Naive thymus-derived CD4-positive, alpha-beta T cell (primary cell): ENCODE data around the gene STK32C. TPM values are rescaled to one million over a fixed set of nuclear protein-coding genes. Genes with fewer than 3 reads are reported as not detected.

Source experiments
- ATAC-seq: fragments of 150-1000 bp; cut with Tn5 transposase; 2 replicates; pipeline ENCODE4 v1.10.0; 2021; ENCODE audit warnings: mild to moderate bottlenecking, moderate library complexity
- CTCF ChIA-PET: fragments of 350-600 bp; sonication (Branson Sonifier 250); formaldehyde crosslinking; loops from one replicate; lab custom pipeline; 2021; ENCODE audit warnings: antibody characterized with exemption; lab: Charles Lee
- POLR2A ChIA-PET: fragments of 350-600 bp; sonication (Branson Sonifier 250); formaldehyde crosslinking; loops from one replicate; lab custom pipeline; 2021; ENCODE audit warnings: antibody characterized with exemption, inconsistent platforms; lab: Charles Lee
- DNase-seq, 9 donors: peaks; one replicate each; pipeline versions ENCODE4 v3.0.0 to v3.0.0-alpha.2; 2020 to 2022; ENCODE audit warnings: mixed read lengths in 1 of 9
- H3K27ac ChIP-seq: one replicate; pipeline ENCODE4 v1.7.0; 2013; ENCODE audit warnings: mild to moderate bottlenecking, low read depth, low read length, moderate library complexity
- H3K27me3 ChIP-seq, 2 donors: one replicate each; pipeline ENCODE4 v1.7.0; 2013; ENCODE audit warnings: low read length in 2 of 2, mild to moderate bottlenecking in 2 of 2, moderate library complexity in 2 of 2; ENCODE audit not compliant: control insufficient read depth in 2 of 2, insufficient read depth in 2 of 2
- H3K36me3 ChIP-seq, 3 experiments: 1 replicate in 2 of 3; 2 replicates in 1 of 3; pipeline ENCODE4 v1.7.0; 2013; ENCODE audit warnings: low read length in 3 of 3, mild to moderate bottlenecking in 3 of 3, moderate library complexity in 1 of 3; ENCODE audit not compliant: insufficient read depth in 3 of 3, control insufficient read depth in 2 of 3
- H3K4me1 ChIP-seq, 2 donors: one replicate each; pipeline ENCODE4 v1.7.0; 2013; ENCODE audit warnings: low read length in 2 of 2, mild to moderate bottlenecking in 2 of 2, moderate library complexity in 1 of 2; ENCODE audit not compliant: control insufficient read depth in 2 of 2, insufficient read depth in 2 of 2
- H3K4me3 ChIP-seq: 2 replicates; pipeline ENCODE4 v1.7.0; 2013; ENCODE audit warnings: mild to moderate bottlenecking, low read length
- H3K9me3 ChIP-seq, 3 experiments: 1 replicate in 2 of 3; 2 replicates in 1 of 3; pipeline ENCODE4 v1.7.0; 2013; ENCODE audit warnings: low read length in 3 of 3; ENCODE audit not compliant: control insufficient read depth in 2 of 3
- H3K27ac Mint-ChIP-seq, 9 donors: one replicate each; pipeline ENCODE4 v1.8.0; 2020 to 2022; ENCODE audit warnings: mixed read lengths in 9 of 9, mild to moderate bottlenecking in 8 of 9, moderate library complexity in 5 of 9, inconsistent platforms in 2 of 9
- H3K27me3 Mint-ChIP-seq, 5 donors: one replicate each; pipeline ENCODE4 v1.8.0; 2021 to 2022; ENCODE audit warnings: mixed read lengths in 5 of 5, mild to moderate bottlenecking in 1 of 5
- H3K36me3 Mint-ChIP-seq, 5 donors: one replicate each; pipeline ENCODE4 v1.8.0; 2020 to 2022; ENCODE audit warnings: mixed read lengths in 5 of 5, mild to moderate bottlenecking in 3 of 5, inconsistent platforms in 1 of 5
- H3K4me1 Mint-ChIP-seq, 7 donors: one replicate each; pipeline ENCODE4 v1.8.0; 2020 to 2022; ENCODE audit warnings: mixed read lengths in 7 of 7, mild to moderate bottlenecking in 3 of 7, inconsistent platforms in 1 of 7
- H3K4me3 Mint-ChIP-seq, 10 donors: one replicate each; pipeline ENCODE4 v1.8.0; 2020 to 2022; ENCODE audit warnings: mild to moderate bottlenecking in 10 of 10, mixed read lengths in 10 of 10, moderate library complexity in 6 of 10, inconsistent platforms in 2 of 10
- H3K9me3 Mint-ChIP-seq, 11 donors: one replicate each; pipeline ENCODE4 v1.8.0; 2020 to 2022; ENCODE audit warnings: mixed read lengths in 11 of 11, mild to moderate bottlenecking in 4 of 11, inconsistent platforms in 1 of 11, moderate library complexity in 1 of 11
- intact Hi-C, 2 donors: fragments of 100-400 bp; cut with micrococcal nuclease; formaldehyde crosslinking; loops; one replicate each; pipeline ENCODE4 v1.15.1; 2023
- polyA plus RNA-seq, 2 donors: library from polyadenylated mRNA; unstranded; fragments of 300-500 nt; fragmentation: Illumina TruSeq; gene quantifications; one replicate each; pipeline ENCODE4 v1.2.3, GENCODE V29; 2021
- total RNA-seq, 6 experiments: library from RNA in 5 of 6; stranded (reverse) in 5 of 6; gene quantifications; 1 replicate in 5 of 6; 2 replicates in 1 of 6; pipeline ENCODE4 v1.2.3 and lab custom pipeline; 2021 to 2026

Gene STK32C
- total RNA-seq (10 to 100 TPM in 4 of 5 experiments, 1 to 10 TPM in 1; 8.7 to 19.4 (median 12.0) TPM), polyA plus RNA-seq (1 to 10 TPM; 4.6 to 7.2 TPM), total RNA-seq (lab: John Stamatoyannopoulos, UW) (8.6 reads per million, percentile 33 among the genes with 10 or more reads in this experiment)

DNA sequence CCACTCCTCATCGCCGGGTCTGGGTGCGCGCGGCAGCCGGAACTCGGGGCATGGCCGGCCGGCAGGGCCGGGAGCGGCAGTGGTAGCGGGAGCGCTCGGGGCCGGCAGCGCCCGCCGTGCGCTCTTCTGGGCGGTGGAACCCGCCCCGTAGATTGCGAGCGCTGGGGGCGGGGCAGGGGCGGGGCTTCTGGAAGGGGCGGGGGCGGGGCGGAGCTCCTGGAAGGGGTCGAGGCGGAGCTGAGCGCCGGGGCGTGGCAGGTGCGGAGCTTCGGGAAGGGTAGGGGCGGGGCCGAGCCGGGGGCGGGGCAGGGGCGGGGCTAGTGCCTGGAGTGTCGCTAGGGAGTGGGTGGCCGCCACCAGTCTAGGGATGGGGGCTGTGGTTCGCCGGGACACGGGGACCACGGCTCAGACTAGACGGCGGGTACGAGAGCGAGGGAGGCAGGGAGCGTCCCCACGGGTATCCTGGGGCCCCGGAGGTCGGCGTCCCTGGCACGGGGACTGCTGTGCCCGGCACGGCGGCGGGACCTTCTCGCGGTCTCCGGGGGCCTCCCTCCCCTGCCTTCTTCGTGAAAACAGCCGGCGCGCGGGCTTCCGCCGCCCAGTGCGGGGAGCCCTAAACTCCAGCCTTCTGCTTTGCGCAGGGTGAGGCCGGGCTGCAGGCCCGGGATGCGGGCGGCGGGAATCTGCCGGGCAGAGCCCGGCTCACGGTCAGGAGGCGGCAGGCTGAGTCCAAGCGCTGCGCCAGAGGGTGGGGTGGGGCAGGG is at the start of gene STK32C:
Gene STK32C, minus strand, starts transcription at position 128 of the 764 bp plus-strand sequence. Its CDS starts 117 bp downstream, at position 11.
- ChIA-PET POLR2A (no interaction called here), CTCF (no interaction called here)
- H3K36me3 ChIP-seq = peaks cover 0 to 2% (median 0%) of the 10 kb centered on the region in 3 experiments
- H3K4me3 ChIP-seq = peak within 1 kb of the TSS; percentile 65
- H3K27me3 ChIP-seq = no peaks in the 10 kb centered on the region
- peaks cover 4 to 6% of the 10 kb centered on the region in 2 donors for H3K4me1 ChIP-seq
- H3K27me3 Mint-ChIP-seq = peaks cover 0 to 46% (median 0%) of the 10 kb centered on the region in 5 donors
- H3K9me3 ChIP-seq = no peaks in the 10 kb centered on the region
- H3K36me3 Mint-ChIP-seq = no peaks in the 10 kb centered on the region
- H3K4me3 Mint-ChIP-seq = peak within 1 kb of the TSS; percentile 83 to 93 (median 86)
- H3K9me3 Mint-ChIP-seq = peaks cover 0 to 2% (median 0%) of the 10 kb centered on the region in 11 donors
- peaks cover 0 to 20% (median 12%) of the 10 kb centered on the region in 7 donors for H3K4me1 Mint-ChIP-seq
- peak within 1 kb of the TSS in 6 of 9 donors; percentile 17 to 77 (median 56) for H3K27ac Mint-ChIP-seq
- DNase-seq (peak; percentile 76 to 89 (median 87)), ATAC-seq (peak; percentile 97)
- H3K27ac ChIP-seq = peak within 1 kb of the TSS; percentile 73
- intact Hi-C loops = loop anchor here (1.0 to 10.0 kb wide), 17 partner anchors 24 to 1049 kb away; partner anchors contain the start of genes INPP5A (in 2 of the 2), LRRC27 (in 2 of the 2), PPP2R2D (in 2 of the 2) and TUBGCP2 (in 2 of the 2)

DNA sequence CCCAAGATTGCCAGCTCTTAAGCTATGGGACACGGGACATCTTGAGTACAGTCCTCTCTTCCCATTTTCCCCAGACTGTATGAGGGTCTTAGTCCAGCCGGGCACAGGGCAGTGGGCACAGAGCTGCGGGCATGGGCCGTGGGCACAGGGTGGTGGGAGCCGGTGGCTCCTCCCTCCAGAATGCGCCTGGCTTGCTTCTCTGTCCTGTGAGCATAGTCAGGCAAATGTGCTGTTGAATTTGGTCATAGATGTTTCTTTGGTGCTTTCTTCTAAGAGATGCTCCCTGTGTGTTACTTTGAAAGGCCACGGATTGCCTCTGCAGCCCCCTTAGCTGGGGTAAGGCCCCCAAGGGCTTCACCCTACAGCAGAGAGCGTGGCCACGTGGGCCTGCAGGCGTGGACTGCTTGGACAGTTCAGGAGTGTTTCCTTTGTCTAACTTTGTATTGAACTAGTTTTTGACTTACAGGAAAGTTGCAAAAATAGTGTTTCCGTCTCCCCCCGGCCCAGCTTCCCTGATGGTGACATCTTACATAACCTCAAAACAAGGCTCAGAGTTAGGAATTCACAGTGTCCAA is 49.0 kb upstream of the STK32C start:
- Mint-ChIP-seq H3K36me3 (no peaks in the 10 kb centered on the region), H3K27ac (peak overlapping the region in 1 of 9 donors; percentile 62), H3K4me3 (no peak overlapping the region), H3K9me3 (peaks cover 0 to 2% (median 0%) of the 10 kb centered on the region in 11 donors), H3K4me1 (peaks cover 0 to 9% (median 4%) of the 10 kb centered on the region in 7 donors), H3K27me3 (no peaks in the 10 kb centered on the region)
- CTCF ChIA-PET = interaction anchor here (0.7 to 1.1 kb wide), 3 partner anchors 14 to 133 kb away, joined by 3 to 6 read pairs (median 3); no protein-coding TSS in a partner anchor
- POLR2A ChIA-PET = no interaction called here
- no peak for ATAC-seq
- no peak overlapping the region for H3K4me3 ChIP-seq
- H3K27me3 ChIP-seq = no peaks in the 10 kb centered on the region
- no peak overlapping the region for H3K27ac ChIP-seq
- intact Hi-C loops = no loop called here
- no peak for DNase-seq
- no peaks in the 10 kb centered on the region for H3K36me3 ChIP-seq
- H3K9me3 ChIP-seq = no peaks in the 10 kb centered on the region
- H3K4me1 ChIP-seq = no peaks in the 10 kb centered on the region

DNA sequence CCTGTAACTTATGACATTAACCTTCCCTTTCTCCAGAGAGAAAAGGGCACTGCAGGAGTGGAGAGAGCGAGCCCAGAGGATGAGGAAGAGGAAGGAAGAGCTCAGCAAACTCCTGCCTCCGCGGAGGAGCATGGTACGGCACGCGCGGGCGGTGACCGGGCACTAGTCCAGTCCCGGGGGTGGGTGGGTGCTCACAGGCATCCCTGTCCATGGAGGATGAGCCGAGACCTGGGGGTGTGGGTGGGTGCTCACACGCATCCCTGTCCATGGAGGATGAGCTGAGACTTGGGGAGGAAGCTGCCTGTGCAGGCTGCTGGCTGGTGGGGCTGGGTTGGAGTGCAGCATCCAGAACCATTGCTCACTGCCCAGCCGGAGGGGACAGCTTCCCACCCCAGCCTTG is 48.0 kb upstream of the STK32C start:
- Mint-ChIP-seq H3K27me3 (no peaks in the 10 kb centered on the region), H3K27ac (no peak overlapping the region), H3K9me3 (peaks cover 0 to 2% (median 0%) of the 10 kb centered on the region in 11 donors), H3K4me1 (peaks cover 0 to 9% (median 6%) of the 10 kb centered on the region in 7 donors), H3K4me3 (no peak overlapping the region), H3K36me3 (no peaks in the 10 kb centered on the region)
- Histone ChIP-seq H3K36me3 (no peaks in the 10 kb centered on the region), H3K4me1 (no peaks in the 10 kb centered on the region), H3K9me3 (no peaks in the 10 kb centered on the region), H3K27me3 (no peaks in the 10 kb centered on the region), H3K27ac (no peak overlapping the region), H3K4me3 (no peak overlapping the region)
- CTCF ChIA-PET = interaction anchor here (0.7 to 1.1 kb wide), 3 partner anchors 13 to 132 kb away, joined by 3 to 6 read pairs (median 3); no protein-coding TSS in a partner anchor
- DNase-seq (no peak), ATAC-seq (no peak)
- POLR2A ChIA-PET = no interaction called here
- intact Hi-C loops = no loop called here

DNA sequence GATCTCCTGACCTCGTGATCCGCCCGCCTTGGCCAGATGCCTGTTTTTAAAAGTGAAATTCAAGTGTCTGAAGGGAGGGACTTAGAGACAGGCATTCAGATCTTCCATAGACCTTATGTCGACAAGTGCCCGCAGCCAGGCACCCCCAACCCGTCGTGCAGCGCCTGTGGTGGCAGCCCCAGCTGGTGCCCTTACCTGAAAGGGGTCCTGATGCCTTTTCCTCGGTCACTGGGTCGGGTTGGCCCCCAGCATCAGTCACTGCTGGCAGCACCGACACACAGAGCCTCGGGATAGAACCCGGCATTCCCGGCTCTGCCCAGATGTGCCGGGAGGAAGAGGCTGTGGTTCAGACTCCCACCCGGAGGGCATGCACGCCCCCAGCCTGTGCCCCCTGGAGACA is 47.5 kb upstream of the STK32C start:
- H3K4me3 Mint-ChIP-seq = no peak overlapping the region
- Histone ChIP-seq H3K9me3 (no peaks in the 10 kb centered on the region), H3K27ac (no peak overlapping the region), H3K4me1 (no peaks in the 10 kb centered on the region), H3K36me3 (no peaks in the 10 kb centered on the region), H3K27me3 (no peaks in the 10 kb centered on the region), H3K4me3 (no peak overlapping the region)
- peaks cover 0 to 9% (median 5%) of the 10 kb centered on the region in 7 donors for H3K4me1 Mint-ChIP-seq
- no peak overlapping the region for H3K27ac Mint-ChIP-seq
- H3K36me3 Mint-ChIP-seq = no peaks in the 10 kb centered on the region
- CTCF ChIA-PET = no interaction called here
- POLR2A ChIA-PET = no interaction called here
- no peak for DNase-seq
- H3K9me3 Mint-ChIP-seq = peaks cover 0 to 2% (median 0%) of the 10 kb centered on the region in 11 donors
- no peak for ATAC-seq
- H3K27me3 Mint-ChIP-seq = no peaks in the 10 kb centered on the region
- intact Hi-C loops = no loop called here

DNA sequence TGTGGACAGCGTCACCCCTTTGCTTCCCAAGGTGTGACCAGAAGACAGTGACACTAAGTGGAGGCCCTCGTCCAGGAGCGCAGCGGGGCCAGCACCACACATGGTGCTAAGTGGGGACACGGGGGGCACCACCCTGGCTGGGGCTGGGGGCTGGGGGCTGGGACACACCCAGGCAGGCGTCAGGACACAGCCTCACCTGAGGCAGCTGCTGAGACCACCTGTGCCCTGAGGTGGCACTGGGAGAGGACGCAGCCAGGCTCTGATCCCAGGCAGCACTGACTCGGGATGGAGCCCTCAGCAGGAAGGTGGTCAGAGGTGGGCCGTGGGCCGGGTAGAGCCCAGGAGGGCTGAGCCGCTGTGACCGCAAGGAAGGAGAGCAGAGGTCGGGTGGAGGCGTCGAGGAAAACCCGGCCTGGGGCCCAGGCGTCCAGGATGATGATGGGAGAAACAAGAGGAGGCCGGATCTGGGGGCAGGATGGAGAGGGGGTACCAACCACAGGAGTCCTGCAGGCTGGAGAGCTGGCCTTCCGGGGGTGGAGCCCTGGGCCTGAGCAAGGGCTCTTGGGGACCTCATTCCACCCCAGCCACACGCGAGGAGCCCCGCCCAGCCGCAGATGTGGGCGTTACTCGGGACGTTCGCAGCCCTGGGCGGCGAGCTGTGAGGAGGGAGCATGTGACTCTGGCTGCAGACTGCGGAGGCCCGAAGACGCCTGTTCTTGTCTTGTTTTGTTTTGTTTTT is 46.8 kb upstream of the STK32C start:
- Histone ChIP-seq H3K4me3 (no peak overlapping the region), H3K4me1 (no peaks in the 10 kb centered on the region), H3K9me3 (no peaks in the 10 kb centered on the region), H3K27ac (no peak overlapping the region), H3K27me3 (no peaks in the 10 kb centered on the region), H3K36me3 (no peaks in the 10 kb centered on the region)
- Mint-ChIP-seq H3K27me3 (no peaks in the 10 kb centered on the region), H3K4me1 (peaks cover 0 to 9% (median 5%) of the 10 kb centered on the region in 7 donors), H3K9me3 (peaks cover 0 to 2% (median 0%) of the 10 kb centered on the region in 11 donors), H3K4me3 (no peak overlapping the region), H3K27ac (no peak overlapping the region), H3K36me3 (no peaks in the 10 kb centered on the region)
- DNase-seq = no peak
- intact Hi-C loops = no loop called here
- no peak for ATAC-seq
- POLR2A ChIA-PET = no interaction called here
- CTCF ChIA-PET = no interaction called here
